Transverse colon (tissue), 3 donors: ENCODE data around the gene PREX1.

Source experiments
- POLR2A ChIP-seq: fragments of 450-650 bp; IDR thresholded peaks from one replicate; pipeline ENCODE4 v1.6.1; 2016; ENCODE audit warnings: antibody characterized with exemption, mild to moderate bottlenecking, moderate library complexity
- TF ChIP-seq, protein P1 (sequence below), 5 experiments: fragments of 200-600 bp in 3 of 5; fragments of 450-650 bp in 2 of 5; sonication (generic) in 3 of 5; IDR thresholded peaks; 1 replicate in 2 of 5; 2 replicates in 3 of 5; pipeline ENCODE4 v1.5.1; 2016 to 2017; ENCODE audit warnings: antibody characterized with exemption in 5 of 5, inconsistent platforms in 3 of 5, mild to moderate bottlenecking in 2 of 5, moderate library complexity in 1 of 5

DNA sequence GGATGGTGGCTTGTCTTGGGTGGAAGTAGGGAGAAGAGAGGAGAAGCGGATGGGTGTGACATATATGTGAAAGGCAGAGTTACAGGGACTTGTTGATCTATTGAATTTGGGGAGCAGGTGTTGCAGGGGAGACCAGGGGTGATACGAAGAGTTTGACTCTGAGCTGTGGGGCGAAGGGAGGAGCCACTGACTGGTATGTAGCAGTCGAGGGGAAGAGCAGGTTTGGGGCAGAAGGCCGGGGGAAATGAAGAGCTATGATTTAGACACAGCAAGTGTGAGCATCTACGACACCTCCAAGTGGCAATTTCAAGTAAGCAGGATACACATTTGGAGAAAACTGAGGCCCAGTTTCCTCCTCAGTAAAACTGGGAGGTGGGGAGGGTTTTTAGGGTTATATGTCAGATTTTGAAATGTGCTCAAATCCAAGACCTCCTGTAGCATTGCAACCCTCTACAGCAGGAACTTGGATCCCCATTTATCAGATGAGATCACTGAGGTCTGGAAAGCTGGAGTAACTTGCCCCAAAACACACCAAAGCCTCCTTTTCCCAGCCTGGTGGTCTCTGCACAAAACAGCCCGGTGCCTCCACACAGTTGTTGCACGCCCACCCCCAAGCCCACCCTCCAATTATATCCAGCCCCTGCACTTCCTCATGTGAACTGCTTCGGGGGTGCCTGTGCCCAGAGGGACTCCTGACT lies 137.8 kb downstream of the PREX1 start:
- TF ChIP-seq, protein P1, sequence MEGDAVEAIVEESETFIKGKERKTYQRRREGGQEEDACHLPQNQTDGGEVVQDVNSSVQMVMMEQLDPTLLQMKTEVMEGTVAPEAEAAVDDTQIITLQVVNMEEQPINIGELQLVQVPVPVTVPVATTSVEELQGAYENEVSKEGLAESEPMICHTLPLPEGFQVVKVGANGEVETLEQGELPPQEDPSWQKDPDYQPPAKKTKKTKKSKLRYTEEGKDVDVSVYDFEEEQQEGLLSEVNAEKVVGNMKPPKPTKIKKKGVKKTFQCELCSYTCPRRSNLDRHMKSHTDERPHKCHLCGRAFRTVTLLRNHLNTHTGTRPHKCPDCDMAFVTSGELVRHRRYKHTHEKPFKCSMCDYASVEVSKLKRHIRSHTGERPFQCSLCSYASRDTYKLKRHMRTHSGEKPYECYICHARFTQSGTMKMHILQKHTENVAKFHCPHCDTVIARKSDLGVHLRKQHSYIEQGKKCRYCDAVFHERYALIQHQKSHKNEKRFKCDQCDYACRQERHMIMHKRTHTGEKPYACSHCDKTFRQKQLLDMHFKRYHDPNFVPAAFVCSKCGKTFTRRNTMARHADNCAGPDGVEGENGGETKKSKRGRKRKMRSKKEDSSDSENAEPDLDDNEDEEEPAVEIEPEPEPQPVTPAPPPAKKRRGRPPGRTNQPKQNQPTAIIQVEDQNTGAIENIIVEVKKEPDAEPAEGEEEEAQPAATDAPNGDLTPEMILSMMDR (IDR thresholded peaks at IDR 0.05): no peak
- TF ChIP-seq POLR2A: no peak
